T-helper 2 cell (primary cell): ENCODE measurements around the gene ASIC1.

Experiments
- DNase-seq, 5 experiments: peaks; one replicate each; pipeline versions ENCODE4 v3.0.0 to v3.0.0-alpha.2; 2012 to 2022

ASIC1 gene

GRCh38 chr12:50041062-50041860, 16.1 kb upstream of the ASIC1 start:
- DNase-seq, result no peak

GRCh38 chr12:50041962-50042361, 15.4 kb upstream of the ASIC1 start:
- DNase-seq, result no peak

DNA sequence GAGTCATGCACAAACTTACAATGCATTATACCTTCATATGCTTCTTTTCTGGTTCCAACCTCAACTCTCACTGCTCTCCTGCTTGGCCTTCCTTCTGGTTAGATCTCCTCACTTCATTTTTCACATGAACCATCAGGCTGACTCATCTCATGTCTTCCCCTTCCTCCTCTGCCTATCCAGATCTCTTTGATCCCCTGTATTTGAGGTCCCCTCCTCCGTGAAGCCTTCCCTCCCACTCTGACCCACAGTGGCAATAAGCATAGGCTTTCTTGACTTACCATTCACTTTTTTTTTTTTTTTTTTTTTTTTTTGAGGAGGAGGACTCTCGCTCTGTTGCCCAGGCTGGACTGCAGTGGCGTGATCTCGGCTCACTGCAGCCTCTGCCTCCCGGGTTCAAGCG, 14.7 kb upstream of the ASIC1 start:
- DNase-seq, result no peak

- DNase-seq, result peak in 1 of 5 experiments; percentile 22
Observed at GRCh38 chr12:50043308-50043707, 14.1 kb upstream of the ASIC1 start.

DNA sequence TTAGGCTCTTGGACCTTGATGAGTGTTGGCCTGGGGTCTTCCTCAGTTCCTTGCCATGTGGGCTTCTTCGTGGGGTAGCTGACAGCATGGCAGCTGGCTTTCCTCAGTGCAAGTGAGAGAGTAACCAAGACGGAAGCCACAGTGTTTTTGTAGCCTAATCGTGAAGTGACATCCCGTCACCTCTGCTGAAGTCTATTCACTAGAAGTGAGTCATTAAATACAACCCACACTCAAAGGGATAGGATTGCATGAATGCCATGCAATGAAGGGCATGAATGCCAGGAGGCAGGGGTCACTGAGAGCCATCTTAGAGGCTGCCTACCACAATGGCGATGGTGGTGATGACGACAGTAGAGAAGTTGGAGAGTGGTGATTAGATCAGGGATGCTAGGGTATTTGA, 13.5 kb upstream of the ASIC1 start:
- DNase-seq, result peak in 1 of 5 experiments; percentile 77

DNA sequence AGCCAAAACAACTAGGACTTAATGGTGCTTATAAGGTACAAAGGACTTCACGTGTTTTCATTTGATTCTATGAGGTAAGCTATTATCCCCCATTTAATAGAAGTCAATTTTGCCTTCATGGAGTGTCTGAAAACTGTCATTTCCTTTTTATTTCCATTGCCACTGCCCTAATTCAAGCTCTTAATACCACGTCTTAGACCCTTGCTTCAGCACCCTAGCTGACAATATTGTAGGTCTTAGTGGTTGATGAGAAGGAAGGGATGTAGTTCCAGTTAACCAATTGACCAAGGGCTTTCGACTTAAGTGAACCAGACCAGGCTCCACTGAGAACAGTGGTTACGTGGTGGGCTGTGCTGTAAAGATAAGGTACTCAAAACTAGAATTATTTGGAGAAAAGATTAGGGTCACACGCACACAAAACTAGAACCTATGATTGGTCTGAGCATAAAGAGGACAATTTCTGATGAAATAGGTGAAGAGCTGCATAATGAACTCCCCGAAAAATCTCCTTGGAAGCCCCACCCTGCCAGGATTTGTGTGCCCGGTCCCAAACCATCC, 9.6 kb upstream of the ASIC1 start:
- DNase-seq, result no peak

GRCh38 chr12:50049254-50050118, 7.9 kb upstream of the ASIC1 start:
- DNase-seq, result no peak

DNA sequence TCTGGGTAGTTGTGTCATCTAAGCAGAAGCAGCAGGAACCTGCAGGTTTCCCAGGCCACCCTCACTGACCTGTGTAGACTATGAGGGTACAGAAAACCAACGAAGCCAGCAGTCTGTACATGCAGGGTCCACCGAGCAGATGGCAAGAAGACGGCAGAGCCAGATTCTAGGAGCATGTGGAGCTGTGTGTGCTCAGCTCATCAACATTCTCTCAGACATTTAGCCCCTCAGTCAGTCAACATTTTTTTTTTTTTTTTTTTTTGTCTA, 7.3 kb upstream of the ASIC1 start:
- no peak for DNase-seq

DNA sequence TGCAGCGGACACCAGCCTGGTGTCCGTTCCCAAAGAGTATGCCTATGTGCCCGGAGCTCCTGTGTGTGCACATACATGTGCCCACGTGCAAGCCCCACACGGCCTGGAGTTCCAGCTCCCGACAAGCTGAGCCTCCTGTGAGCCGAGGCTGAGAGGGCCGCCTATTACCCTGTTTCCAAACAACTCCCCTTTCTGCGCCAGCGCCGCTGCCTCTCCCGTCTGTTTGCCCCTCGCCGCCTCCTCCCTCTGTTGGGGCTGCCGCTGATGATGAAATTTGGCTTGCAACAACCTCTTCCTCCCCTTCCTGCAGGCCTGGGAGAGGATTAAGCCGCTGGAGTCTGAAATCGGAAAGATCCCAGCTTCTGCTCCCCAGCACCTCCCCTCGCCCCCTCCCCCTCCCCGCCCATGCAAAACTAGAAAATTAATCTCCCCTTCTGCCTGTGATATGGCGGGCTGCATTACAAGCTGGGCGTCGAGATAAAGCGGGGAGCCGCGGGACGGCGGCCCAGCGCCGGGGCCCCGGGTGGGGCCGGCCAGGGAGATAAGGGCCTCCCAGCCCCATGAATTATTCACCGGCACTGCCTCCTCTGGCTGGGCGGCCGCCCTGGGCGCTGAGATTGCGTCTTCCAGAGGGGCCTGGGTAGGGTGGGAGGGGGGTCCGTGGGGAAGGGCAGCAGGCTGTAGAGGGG, 6.8 kb upstream of the ASIC1 start:
- no peak for DNase-seq

DNA sequence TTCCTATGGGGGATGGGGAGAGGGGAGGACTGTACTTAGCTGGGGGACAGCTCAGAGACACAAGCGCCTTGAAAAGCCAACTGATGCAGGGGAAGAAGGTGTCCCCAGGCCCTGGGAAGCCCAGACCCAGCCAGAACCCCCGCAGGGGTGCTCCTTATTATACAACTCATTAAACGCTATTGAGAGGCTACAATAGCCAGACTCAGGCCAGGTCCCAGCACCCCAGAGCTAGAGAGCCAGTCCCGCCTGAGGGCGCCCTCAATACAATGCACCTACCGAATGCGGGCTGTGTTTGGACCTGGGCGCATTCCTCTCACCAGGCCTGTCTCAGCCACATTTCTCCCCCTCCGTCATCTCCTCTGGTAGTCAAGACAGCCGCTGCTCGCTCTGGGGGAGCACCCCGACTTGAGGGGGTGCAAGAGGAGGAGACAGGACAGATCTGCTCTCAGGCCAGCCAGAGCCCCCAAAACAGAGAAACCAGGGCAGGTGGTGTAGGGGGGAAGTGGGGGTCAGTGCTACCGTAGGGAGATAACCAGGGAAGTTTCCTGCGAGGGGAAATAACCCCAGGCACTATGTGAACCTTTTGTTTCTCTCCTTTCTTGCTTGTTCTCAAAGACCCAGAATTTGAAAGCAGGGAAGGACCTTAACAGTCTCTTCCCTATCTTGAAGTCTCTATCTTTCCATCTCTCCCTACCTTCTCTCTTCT, 6.1 kb upstream of the ASIC1 start:
- no peak for DNase-seq

- no peak for DNase-seq
Observed at GRCh38 chr12:50052544-50052943, 4.9 kb upstream of the ASIC1 start.

DNA sequence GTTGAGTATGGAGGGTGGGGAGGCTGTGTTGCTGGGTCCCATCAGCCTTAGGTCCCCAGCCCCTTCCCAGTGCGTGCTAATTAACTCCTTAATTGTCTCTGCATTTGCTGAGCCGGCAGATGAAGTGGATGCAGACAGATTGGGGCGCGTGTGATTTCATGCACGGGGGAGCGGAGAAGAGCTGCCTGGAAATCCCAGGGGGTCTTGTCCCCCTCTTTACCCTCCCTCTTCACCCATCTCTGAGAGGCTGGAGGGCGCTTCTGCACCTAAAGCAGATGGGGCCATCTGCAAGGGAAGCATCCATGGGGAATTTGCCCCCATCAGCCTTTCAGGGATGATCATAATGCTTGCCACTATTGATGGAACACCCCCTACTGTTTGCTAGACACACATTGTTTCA, 4.4 kb upstream of the ASIC1 start:
- no peak for DNase-seq

GRCh38 chr12:50053583-50053982, 3.8 kb upstream of the ASIC1 start:
- no peak for DNase-seq

GRCh38 chr12:50055831-50056638, 1.4 kb upstream of the ASIC1 start:
- DNase-seq, result peak in 4 of 5 experiments; percentile 26 to 56 (median 43)

GRCh38 chr12:50056639-50056976, 788 bp upstream of the ASIC1 start:
- DNase-seq, result no peak

- DNase-seq, result no peak
Observed at GRCh38 chr12:50057896-50058670, 687 bp downstream of the ASIC1 start.

GRCh38 chr12:50058743-50059312, 1.4 kb downstream of the ASIC1 start:
- no peak for DNase-seq

- DNase-seq, result peak in 1 of 5 experiments; percentile 58
Observed at GRCh38 chr12:50059440-50060119, 2.2 kb downstream of the ASIC1 start.

- DNase-seq, result no peak
Observed at GRCh38 chr12:50060120-50060468, 2.7 kb downstream of the ASIC1 start.

DNA sequence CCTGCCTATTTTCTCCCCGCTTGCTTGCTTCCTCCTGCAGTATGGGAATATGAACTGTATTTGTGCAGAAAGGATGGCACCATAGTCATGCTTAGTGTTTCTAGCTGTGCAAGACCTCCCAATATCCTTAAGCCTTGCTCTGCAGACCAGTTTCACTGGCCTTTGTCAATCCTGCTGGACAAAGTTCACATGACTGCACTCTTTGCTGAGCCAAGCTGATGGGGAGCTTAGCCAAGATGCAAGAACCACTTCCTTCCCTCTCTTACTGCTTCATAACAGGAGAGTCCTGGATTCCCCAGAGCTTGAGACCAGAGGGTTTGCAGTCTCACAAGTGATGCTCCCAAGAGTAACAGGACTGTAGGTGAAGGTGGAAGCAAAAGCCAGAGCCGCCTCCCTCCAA, 3.8 kb downstream of the ASIC1 start:
- DNase-seq, result no peak
